Measurements from ENCODE around the gene ANO2. TPM values are rescaled to one million over a fixed set of nuclear protein-coding genes. Genes with fewer than 3 reads are reported as not detected.

ANO2 gene
- total and polyA plus RNA-seq, 4 donors = 0.03 to 0.25 (median 0.15) TPM

DNA sequence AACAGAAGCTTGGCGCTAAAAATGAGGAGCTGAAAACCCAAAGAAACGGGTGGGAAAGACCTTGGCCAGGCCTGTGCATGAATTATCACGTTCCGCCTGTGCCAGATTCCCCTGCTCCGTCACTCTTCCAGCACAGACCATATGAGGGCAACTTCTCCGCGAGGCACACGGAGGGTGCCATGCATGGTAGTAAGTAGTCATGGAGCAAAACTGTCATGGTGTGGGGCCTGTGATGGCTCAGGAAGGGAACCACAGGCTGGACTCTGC lies 148.2 kb downstream of the ANO2 start:
- WGBS = 82% methylated on average over 8 of the region's 8 CpGs
- no peak overlapping the region for H3K4me3 ChIP-seq (ENCODE audit: low read depth in 1 of 3, low read length in 3 of 3)
- H3K4me1 ChIP-seq (ENCODE audit: control insufficient read depth in 4 of 4, insufficient read depth in 4 of 4, low read length in 3 of 4) = no peaks in the 10 kb centered on the region
- no peak overlapping the region for H3K9ac ChIP-seq (ENCODE audit: low read depth in 1 of 2, low read length in 2 of 2)
- no peaks in the 10 kb centered on the region for H3K36me3 ChIP-seq (ENCODE audit: control insufficient read depth in 4 of 4, insufficient read depth in 3 of 4, low read depth in 1 of 4, low read length in 3 of 4)
- H3K9me3 ChIP-seq (ENCODE audit: control insufficient read depth in 4 of 4, low read length in 3 of 4) = no peaks in the 10 kb centered on the region
- DNase-seq (ENCODE audit: low spot score) = no peak
- no peaks in the 10 kb centered on the region for H3K27me3 ChIP-seq (ENCODE audit: control insufficient read depth in 4 of 4, insufficient read depth in 4 of 4, low read length in 3 of 4)
- TF ChIP-seq FOXA1 (IDR thresholded peaks at IDR 0.05) (no peak), RAD21 (IDR thresholded peaks at IDR 0.05) (no peak)
- TF ChIP-seq, protein P1, sequence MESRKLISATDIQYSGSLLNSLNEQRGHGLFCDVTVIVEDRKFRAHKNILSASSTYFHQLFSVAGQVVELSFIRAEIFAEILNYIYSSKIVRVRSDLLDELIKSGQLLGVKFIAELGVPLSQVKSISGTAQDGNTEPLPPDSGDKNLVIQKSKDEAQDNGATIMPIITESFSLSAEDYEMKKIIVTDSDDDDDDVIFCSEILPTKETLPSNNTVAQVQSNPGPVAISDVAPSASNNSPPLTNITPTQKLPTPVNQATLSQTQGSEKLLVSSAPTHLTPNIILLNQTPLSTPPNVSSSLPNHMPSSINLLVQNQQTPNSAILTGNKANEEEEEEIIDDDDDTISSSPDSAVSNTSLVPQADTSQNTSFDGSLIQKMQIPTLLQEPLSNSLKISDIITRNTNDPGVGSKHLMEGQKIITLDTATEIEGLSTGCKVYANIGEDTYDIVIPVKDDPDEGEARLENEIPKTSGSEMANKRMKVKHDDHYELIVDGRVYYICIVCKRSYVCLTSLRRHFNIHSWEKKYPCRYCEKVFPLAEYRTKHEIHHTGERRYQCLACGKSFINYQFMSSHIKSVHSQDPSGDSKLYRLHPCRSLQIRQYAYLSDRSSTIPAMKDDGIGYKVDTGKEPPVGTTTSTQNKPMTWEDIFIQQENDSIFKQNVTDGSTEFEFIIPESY (IDR thresholded peaks at IDR 0.05) = no peak
- H3K27ac ChIP-seq (ENCODE audit: low read depth in 1 of 2, low read length in 2 of 2) = no peak overlapping the region

- Histone ChIP-seq H3K4me3 (ENCODE audit: low read depth in 1 of 3, low read length in 3 of 3) (no peak overlapping the region), H3K27me3 (ENCODE audit: control insufficient read depth in 4 of 4, insufficient read depth in 4 of 4, low read length in 3 of 4) (no peaks in the 10 kb centered on the region), H3K9me3 (ENCODE audit: control insufficient read depth in 4 of 4, low read length in 3 of 4) (no peaks in the 10 kb centered on the region), H3K4me1 (ENCODE audit: control insufficient read depth in 4 of 4, insufficient read depth in 4 of 4, low read length in 3 of 4) (no peaks in the 10 kb centered on the region), H3K27ac (ENCODE audit: low read depth in 1 of 2, low read length in 2 of 2) (no peak overlapping the region), H3K9ac (ENCODE audit: low read depth in 1 of 2, low read length in 2 of 2) (no peak overlapping the region), H3K36me3 (ENCODE audit: control insufficient read depth in 4 of 4, insufficient read depth in 3 of 4, low read depth in 1 of 4, low read length in 3 of 4) (no peaks in the 10 kb centered on the region)
- peak; percentile 52 for DNase-seq (ENCODE audit: low spot score)
- WGBS = 66% methylated on average over 14 of the region's 14 CpGs
- TF ChIP-seq FOXA2 (IDR thresholded peaks at IDR 0.05) (no peak), RAD21 (IDR thresholded peaks at IDR 0.05) (peak; percentile 70 to 77), SP1 (IDR thresholded peaks at IDR 0.05) (no peak), HNF4A (conservative IDR thresholded peaks at IDR 0.05) (no peak), FOXA1 (IDR thresholded peaks at IDR 0.05) (no peak)
- TF ChIP-seq, protein P2, sequence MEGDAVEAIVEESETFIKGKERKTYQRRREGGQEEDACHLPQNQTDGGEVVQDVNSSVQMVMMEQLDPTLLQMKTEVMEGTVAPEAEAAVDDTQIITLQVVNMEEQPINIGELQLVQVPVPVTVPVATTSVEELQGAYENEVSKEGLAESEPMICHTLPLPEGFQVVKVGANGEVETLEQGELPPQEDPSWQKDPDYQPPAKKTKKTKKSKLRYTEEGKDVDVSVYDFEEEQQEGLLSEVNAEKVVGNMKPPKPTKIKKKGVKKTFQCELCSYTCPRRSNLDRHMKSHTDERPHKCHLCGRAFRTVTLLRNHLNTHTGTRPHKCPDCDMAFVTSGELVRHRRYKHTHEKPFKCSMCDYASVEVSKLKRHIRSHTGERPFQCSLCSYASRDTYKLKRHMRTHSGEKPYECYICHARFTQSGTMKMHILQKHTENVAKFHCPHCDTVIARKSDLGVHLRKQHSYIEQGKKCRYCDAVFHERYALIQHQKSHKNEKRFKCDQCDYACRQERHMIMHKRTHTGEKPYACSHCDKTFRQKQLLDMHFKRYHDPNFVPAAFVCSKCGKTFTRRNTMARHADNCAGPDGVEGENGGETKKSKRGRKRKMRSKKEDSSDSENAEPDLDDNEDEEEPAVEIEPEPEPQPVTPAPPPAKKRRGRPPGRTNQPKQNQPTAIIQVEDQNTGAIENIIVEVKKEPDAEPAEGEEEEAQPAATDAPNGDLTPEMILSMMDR (IDR thresholded peaks at IDR 0.05; ENCODE audit: low read depth, low read length, missing input control) = peak; percentile 45
These were observed 148.7 kb downstream of the ANO2 start for GRCh38 chr12:5796171-5796958.

DNA sequence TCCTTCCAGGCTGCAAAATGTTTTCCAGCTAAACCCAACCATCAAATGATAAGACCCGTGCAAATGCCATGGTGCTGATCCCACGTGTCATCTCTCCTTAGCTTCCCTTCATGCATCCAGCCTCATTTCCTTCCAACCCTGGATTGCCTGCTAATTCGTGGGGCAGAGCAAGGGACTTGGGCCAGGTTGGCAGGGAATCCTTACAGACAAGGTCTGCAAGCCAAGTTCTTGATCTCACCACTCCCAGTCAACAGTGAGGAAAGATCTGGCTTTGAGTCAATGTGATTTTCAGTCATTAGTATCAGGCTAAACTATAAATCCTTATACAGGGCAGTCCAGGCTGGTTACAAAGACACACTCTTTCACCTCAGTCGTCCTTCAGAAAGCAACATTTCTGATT lies 150.9 kb downstream of the ANO2 start:
- TF ChIP-seq RAD21 (IDR thresholded peaks at IDR 0.05) = no peak
- Histone ChIP-seq H3K9me3 (ENCODE audit: control insufficient read depth in 4 of 4, low read length in 3 of 4) (no peaks in the 10 kb centered on the region), H3K36me3 (ENCODE audit: control insufficient read depth in 4 of 4, insufficient read depth in 3 of 4, low read depth in 1 of 4, low read length in 3 of 4) (no peaks in the 10 kb centered on the region), H3K4me1 (ENCODE audit: control insufficient read depth in 4 of 4, insufficient read depth in 4 of 4, low read length in 3 of 4) (no peaks in the 10 kb centered on the region), H3K9ac (ENCODE audit: low read depth in 1 of 2, low read length in 2 of 2) (no peak overlapping the region), H3K27ac (ENCODE audit: low read depth in 1 of 2, low read length in 2 of 2) (no peak overlapping the region), H3K4me3 (ENCODE audit: low read depth in 1 of 3, low read length in 3 of 3) (no peak overlapping the region), H3K27me3 (ENCODE audit: control insufficient read depth in 4 of 4, insufficient read depth in 4 of 4, low read length in 3 of 4) (no peaks in the 10 kb centered on the region)
- no peak for DNase-seq (ENCODE audit: low spot score)
- 54% methylated on average over 4 of the region's 4 CpGs for WGBS

GRCh38 chr12:5792343-5792742 lies 152.7 kb downstream of the ANO2 start:
- DNase-seq (ENCODE audit: low spot score) = no peak
- 85% methylated on average over 5 of the region's 5 CpGs for WGBS
- H3K36me3 ChIP-seq (ENCODE audit: control insufficient read depth in 4 of 4, insufficient read depth in 3 of 4, low read depth in 1 of 4, low read length in 3 of 4) = no peaks in the 10 kb centered on the region
- TF ChIP-seq, protein P1 (IDR thresholded peaks at IDR 0.05) = no peak
- TF ChIP-seq FOXA1 (IDR thresholded peaks at IDR 0.05) = no peak
- TF ChIP-seq SP1 (IDR thresholded peaks at IDR 0.05) = no peak
- TF ChIP-seq, protein P3, sequence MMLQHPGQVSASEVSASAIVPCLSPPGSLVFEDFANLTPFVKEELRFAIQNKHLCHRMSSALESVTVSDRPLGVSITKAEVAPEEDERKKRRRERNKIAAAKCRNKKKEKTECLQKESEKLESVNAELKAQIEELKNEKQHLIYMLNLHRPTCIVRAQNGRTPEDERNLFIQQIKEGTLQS (IDR thresholded peaks at IDR 0.05) = no peak
- TF ChIP-seq, protein P2 (IDR thresholded peaks at IDR 0.05; ENCODE audit: low read depth, low read length, missing input control) = no peak

More at GRCh38 chr12:5792343-5792742, 152.7 kb downstream of the ANO2 start:
- Histone ChIP-seq H3K27me3 (ENCODE audit: control insufficient read depth in 4 of 4, insufficient read depth in 4 of 4, low read length in 3 of 4) (no peaks in the 10 kb centered on the region), H3K9me3 (ENCODE audit: control insufficient read depth in 4 of 4, low read length in 3 of 4) (no peaks in the 10 kb centered on the region), H3K9ac (ENCODE audit: low read depth in 1 of 2, low read length in 2 of 2) (no peak overlapping the region), H3K4me1 (ENCODE audit: control insufficient read depth in 4 of 4, insufficient read depth in 4 of 4, low read length in 3 of 4) (no peaks in the 10 kb centered on the region), H3K4me3 (ENCODE audit: low read depth in 1 of 3, low read length in 3 of 3) (no peak overlapping the region), H3K27ac (ENCODE audit: low read depth in 1 of 2, low read length in 2 of 2) (no peak overlapping the region)

Data from liver (tissue), 9 donors.